Endodermal cell (in vitro differentiated cells): ENCODE measurements around the gene PRR23B. TPM values are rescaled to one million over a fixed set of nuclear protein-coding genes. Genes with fewer than 3 reads are reported as not detected.
"Not testable (repeated sequence)": the region's sequence is repeated elsewhere in the genome, so short reads cannot be mapped to it uniquely, and the experiment has no call there.

Source experiments
- DNase-seq: peaks from one replicate; pipeline ENCODE4 v3.0.0-alpha.2; 2017
- H3K27ac ChIP-seq: 2 replicates; pipeline ENCODE4 v1.5.1; 2013; ENCODE audit warnings: mild to moderate bottlenecking, low read depth, low read length, moderate library complexity
- H3K27me3 ChIP-seq: 2 replicates; pipeline ENCODE4 v1.6.1; 2013; ENCODE audit warnings: mild to moderate bottlenecking, low read length, moderate library complexity; ENCODE audit not compliant: insufficient read depth, control insufficient read depth, poor library complexity, severe bottlenecking
- H3K36me3 ChIP-seq: 2 replicates; pipeline ENCODE4 v1.7.0; 2013; ENCODE audit warnings: mild to moderate bottlenecking, low read length, moderate library complexity; ENCODE audit not compliant: control insufficient read depth, insufficient read depth
- H3K4me1 ChIP-seq: one replicate; pipeline ENCODE4 v1.7.0; 2013; ENCODE audit warnings: low read length; ENCODE audit not compliant: control insufficient read depth, insufficient read depth
- H3K4me3 ChIP-seq: 2 replicates; pipeline ENCODE4 v1.5.1; 2013; ENCODE audit warnings: mild to moderate bottlenecking, low read length, moderate library complexity
- H3K9ac ChIP-seq: 2 replicates; pipeline ENCODE4 v1.6.1; 2013; ENCODE audit warnings: mild to moderate bottlenecking, low read length, moderate library complexity; ENCODE audit not compliant: poor library complexity, severe bottlenecking; ENCODE audit errors: extremely low read depth
- H3K9me3 ChIP-seq: 2 replicates; pipeline ENCODE4 v1.6.1; 2013; ENCODE audit warnings: mild to moderate bottlenecking, low read length, moderate library complexity; ENCODE audit not compliant: control insufficient read depth
- H3K27ac Mint-ChIP-seq: 2 replicates; pipeline ENCODE4 v1.8.0; 2020; ENCODE audit warnings: mixed read lengths
- H3K27me3 Mint-ChIP-seq: 2 replicates; pipeline ENCODE4 v1.8.0; 2021; ENCODE audit warnings: mild to moderate bottlenecking, mixed read lengths; ENCODE audit not compliant: insufficient read depth
- H3K36me3 Mint-ChIP-seq: 2 replicates; pipeline ENCODE4 v1.8.0; 2020; ENCODE audit warnings: low read depth, mixed read lengths
- H3K4me1 Mint-ChIP-seq: 2 replicates; pipeline ENCODE4 v1.8.0; 2020; ENCODE audit warnings: mixed read lengths
- H3K4me3 Mint-ChIP-seq: 2 replicates; pipeline ENCODE4 v1.8.0; 2020; ENCODE audit warnings: mild to moderate bottlenecking, moderate library complexity, mixed read lengths
- H3K9me3 Mint-ChIP-seq: 2 replicates; pipeline ENCODE4 v1.8.0; 2020; ENCODE audit warnings: mild to moderate bottlenecking, mixed read lengths
- WGBS, 2 experiments: methylation state at CpG; one replicate each; pipeline versions ENCODE4 v1.1.5 to v1.1.7; 2013; ENCODE audit warnings: missing lambda C conversion rate in 2 of 2, mixed read lengths in 1 of 2; ENCODE audit not compliant: insufficient coverage in 1 of 2, insufficient read length in 1 of 2; 5-methylcytosine and 5-hydroxymethylcytosine counted together
- total RNA-seq, 2 donors: library from RNA; stranded (reverse); fragmentation: NEBNext Ultra II Directional in 1 of 2; extraction: Animal tissue kit (Norgen Biotek cat#: 25700) in 1 of 2; gene quantifications; 2 replicates in 1 of 2; 3 replicates in 1 of 2; pipeline ENCODE4 v1.2.1, GENCODE V29; 2021
- TF ChIP-seq, protein P1 (sequence below): fragments of 200-600 bp; sonication (generic); conservative IDR thresholded peaks from 2 replicates; pipeline ENCODE4 v1.5.0; 2021; ENCODE audit warnings: antibody characterized with exemption, mild to moderate bottlenecking

The PRR23B gene
- total RNA-seq, 2 donors from 2014 or later: not detected

DNA sequence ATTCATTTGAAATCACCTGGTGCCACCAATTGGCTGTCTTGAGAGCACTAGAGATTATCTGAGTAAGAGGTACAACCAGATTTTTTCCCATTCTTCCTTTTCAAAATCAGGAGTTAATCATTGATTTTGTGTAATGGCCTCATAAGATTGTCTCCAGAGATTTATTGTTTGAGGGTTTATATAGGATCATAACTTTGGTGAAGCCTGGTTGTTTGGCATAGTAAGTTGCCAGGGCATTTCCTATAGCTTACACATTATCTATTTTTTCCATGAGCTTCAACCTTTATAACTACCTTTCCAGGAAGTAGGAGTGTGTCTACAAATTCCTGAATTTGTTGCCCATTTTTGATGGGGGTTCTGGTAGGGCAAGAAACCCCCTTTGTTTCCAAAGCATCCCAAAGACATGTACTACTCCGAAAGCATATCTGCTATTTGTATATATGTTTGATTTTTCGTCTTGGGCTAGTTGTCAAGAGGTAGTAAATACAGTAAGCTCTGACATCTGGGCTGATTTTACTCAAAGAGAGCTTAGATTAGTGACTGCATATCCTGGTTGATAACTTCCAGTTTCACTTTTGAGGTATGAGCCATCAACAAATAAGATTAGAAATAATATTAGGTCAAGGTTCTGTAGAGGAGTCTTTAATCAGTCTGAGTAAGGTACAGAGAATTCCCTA lies 11.7 kb upstream of the PRR23B start:
- Mint-ChIP-seq H3K4me1 (no peaks in the 10 kb centered on the region), H3K27me3 (peaks cover 21% of the 10 kb centered on the region), H3K36me3 (no peaks in the 10 kb centered on the region), H3K4me3 (no peak overlapping the region), H3K9me3 (peaks cover 10% of the 10 kb centered on the region), H3K27ac (no peak overlapping the region)
- no peak for DNase-seq
- H3K9ac ChIP-seq: no peak overlapping the region
- 90 to 100% methylated on average over 2 of the region's 2 CpGs for WGBS, 2 experiments
- no peaks in the 10 kb centered on the region for H3K36me3 ChIP-seq
- TF ChIP-seq, protein P1, sequence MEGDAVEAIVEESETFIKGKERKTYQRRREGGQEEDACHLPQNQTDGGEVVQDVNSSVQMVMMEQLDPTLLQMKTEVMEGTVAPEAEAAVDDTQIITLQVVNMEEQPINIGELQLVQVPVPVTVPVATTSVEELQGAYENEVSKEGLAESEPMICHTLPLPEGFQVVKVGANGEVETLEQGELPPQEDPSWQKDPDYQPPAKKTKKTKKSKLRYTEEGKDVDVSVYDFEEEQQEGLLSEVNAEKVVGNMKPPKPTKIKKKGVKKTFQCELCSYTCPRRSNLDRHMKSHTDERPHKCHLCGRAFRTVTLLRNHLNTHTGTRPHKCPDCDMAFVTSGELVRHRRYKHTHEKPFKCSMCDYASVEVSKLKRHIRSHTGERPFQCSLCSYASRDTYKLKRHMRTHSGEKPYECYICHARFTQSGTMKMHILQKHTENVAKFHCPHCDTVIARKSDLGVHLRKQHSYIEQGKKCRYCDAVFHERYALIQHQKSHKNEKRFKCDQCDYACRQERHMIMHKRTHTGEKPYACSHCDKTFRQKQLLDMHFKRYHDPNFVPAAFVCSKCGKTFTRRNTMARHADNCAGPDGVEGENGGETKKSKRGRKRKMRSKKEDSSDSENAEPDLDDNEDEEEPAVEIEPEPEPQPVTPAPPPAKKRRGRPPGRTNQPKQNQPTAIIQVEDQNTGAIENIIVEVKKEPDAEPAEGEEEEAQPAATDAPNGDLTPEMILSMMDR: no peak
- H3K9me3 ChIP-seq: no peaks in the 10 kb centered on the region
- no peaks in the 10 kb centered on the region for H3K27me3 ChIP-seq
- H3K4me1 ChIP-seq: no peaks in the 10 kb centered on the region
- no peak overlapping the region for H3K27ac ChIP-seq
- H3K4me3 ChIP-seq: no peak overlapping the region

DNA sequence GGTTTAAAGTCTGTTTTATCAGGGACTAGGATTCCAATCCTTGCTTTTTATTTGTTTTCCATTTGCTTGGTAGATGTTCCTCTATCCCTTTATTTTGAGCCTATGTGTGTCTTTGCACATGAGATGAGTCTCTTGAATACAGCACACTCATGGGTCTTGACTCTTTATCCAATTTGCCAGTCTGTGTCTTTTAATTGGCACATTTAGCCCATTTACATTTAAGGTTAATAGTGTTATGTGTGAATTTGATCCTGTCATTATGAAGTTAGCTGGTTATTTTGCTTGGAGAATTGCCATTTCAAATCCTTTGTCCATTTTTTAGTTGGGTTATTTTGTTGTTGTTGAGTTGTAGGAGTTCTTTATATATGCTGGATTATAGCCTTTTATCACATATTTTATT lies 9.8 kb upstream of the PRR23B start:
- H3K4me1 Mint-ChIP-seq, H3K4me3 Mint-ChIP-seq, H3K9ac ChIP-seq, H3K27me3 ChIP-seq, H3K4me3 ChIP-seq, DNase-seq, H3K36me3 Mint-ChIP-seq, H3K4me1 ChIP-seq, H3K27ac ChIP-seq, H3K27ac Mint-ChIP-seq, H3K9me3 ChIP-seq, H3K36me3 ChIP-seq: not testable (repeated sequence)
- H3K9me3 Mint-ChIP-seq: peaks cover 14% of the 10 kb centered on the region
- peaks cover 19% of the 10 kb centered on the region for H3K27me3 Mint-ChIP-seq

DNA sequence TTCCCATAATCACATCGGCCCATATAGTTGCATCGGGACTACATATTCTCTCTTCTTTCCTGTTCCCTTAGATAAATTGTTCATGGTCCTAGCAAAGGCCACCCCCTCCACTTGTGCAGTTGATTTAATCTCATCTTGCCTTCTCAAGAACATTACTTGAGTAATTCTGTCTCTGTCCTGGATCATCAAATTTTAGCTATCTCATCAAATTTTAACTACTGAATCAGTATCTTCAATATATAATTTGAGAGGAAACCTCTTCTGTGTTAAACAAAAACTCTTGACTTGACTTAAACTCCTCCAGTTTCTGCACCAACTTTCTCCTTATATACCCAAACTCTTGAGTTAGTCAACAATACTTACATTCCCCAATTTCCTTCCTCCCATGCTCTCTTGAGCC lies 4.2 kb upstream of the PRR23B start:
- Mint-ChIP-seq H3K27ac (no peak overlapping the region), H3K9me3 (peaks cover 22% of the 10 kb centered on the region), H3K27me3 (peaks cover 17% of the 10 kb centered on the region), H3K36me3 (no peaks in the 10 kb centered on the region), H3K4me1 (no peaks in the 10 kb centered on the region), H3K4me3 (no peak overlapping the region)
- TF ChIP-seq, protein P1: no peak
- Histone ChIP-seq H3K27ac (no peak overlapping the region), H3K36me3 (no peaks in the 10 kb centered on the region), H3K9me3 (no peaks in the 10 kb centered on the region), H3K4me1 (no peaks in the 10 kb centered on the region), H3K9ac (no peak overlapping the region), H3K4me3 (no peak overlapping the region), H3K27me3 (no peaks in the 10 kb centered on the region)
- WGBS, 2 experiments: 96 to 100% methylated on average over 2 of the region's 2 CpGs
- DNase-seq: no peak
